LNCaP clone FGC (cell line): ENCODE results near the gene AAR2.

Experiments used
- DNase-seq: peaks from one replicate; pipeline ENCODE4 v3.0.0-alpha.2; 2011; ENCODE audit warnings: low read depth
- H3K4me3 ChIP-seq: 2 replicates; pipeline ENCODE4 v1.5.1; 2011; ENCODE audit warnings: mild to moderate bottlenecking, low read depth, low read length, control low read depth
- TF ChIP-seq, protein P1 (sequence below): IDR thresholded peaks from 2 replicates; pipeline ENCODE4 v1.5.1; 2012; ENCODE audit warnings: mild to moderate bottlenecking; ENCODE audit not compliant: control insufficient read depth, insufficient read depth; ENCODE audit errors: extremely low read depth

Gene AAR2

DNA sequence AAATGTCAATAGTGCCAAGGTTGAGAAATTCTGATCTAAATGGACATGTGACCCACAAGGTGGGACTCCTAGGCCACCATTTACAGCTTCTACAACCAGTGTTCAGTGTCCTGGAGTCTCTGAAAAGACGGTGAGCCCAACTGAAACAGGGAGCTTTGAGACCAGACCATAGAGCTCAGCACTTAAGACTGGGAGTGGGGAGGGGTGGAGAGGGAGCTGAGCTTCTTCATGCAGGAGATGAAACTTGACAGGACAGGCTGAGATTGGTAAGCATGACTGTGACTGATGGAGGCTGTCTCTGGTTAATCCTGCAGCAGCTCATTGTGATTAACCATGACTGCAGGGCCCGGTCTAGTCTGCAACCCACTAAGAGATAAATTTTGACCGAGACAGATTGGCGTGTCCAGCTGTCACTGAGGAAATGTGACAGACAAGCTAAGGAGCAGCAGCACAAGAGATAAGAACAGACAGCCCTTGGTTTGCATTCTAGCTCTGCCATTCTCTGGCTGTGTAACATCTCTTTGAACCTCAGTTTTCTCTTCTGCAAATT lies 1.4 kb upstream of the AAR2 start:
- TF ChIP-seq, protein P1, sequence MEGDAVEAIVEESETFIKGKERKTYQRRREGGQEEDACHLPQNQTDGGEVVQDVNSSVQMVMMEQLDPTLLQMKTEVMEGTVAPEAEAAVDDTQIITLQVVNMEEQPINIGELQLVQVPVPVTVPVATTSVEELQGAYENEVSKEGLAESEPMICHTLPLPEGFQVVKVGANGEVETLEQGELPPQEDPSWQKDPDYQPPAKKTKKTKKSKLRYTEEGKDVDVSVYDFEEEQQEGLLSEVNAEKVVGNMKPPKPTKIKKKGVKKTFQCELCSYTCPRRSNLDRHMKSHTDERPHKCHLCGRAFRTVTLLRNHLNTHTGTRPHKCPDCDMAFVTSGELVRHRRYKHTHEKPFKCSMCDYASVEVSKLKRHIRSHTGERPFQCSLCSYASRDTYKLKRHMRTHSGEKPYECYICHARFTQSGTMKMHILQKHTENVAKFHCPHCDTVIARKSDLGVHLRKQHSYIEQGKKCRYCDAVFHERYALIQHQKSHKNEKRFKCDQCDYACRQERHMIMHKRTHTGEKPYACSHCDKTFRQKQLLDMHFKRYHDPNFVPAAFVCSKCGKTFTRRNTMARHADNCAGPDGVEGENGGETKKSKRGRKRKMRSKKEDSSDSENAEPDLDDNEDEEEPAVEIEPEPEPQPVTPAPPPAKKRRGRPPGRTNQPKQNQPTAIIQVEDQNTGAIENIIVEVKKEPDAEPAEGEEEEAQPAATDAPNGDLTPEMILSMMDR = no peak
- H3K4me3 ChIP-seq = no peak overlapping the region
- DNase-seq = no peak

DNA sequence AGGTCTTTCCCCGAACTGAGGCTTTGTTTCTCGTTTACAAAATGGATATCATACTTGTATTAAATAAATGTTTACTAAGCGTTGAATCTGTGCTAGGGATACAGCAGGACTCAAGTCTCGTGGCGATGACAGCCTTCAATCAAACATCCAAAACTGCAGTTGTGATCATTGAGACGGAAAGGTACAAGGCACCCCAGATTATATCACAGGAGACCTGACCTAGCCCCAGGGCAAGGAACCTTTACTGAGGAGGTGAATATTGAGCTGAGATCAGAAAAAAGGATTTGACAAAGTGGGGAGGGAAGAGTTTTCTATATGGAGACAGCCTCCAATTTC lies 476 bp downstream of the AAR2 start:
- TF ChIP-seq, protein P1 = no peak
- DNase-seq = no peak
- H3K4me3 ChIP-seq = peak overlapping the region; percentile 75

DNA sequence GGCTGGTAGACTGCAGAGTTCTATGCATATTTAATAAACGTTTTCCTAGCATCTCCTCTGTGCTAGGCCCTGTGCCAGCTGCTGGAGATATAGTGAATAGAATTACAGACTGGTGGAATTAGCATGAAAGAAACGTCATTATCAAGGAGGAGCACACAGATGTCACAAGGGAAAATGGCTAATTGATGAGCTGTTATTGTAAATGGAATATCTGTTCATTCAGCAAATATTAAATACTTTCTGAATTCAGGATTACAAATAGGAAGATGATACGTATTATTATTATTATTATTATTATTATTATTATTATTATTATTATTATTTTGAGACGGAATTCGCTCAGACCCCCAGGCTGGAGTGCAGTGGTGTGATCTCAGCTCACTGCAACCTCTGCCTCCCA lies 1.2 kb downstream of the AAR2 start:
- DNase-seq = no peak
- peak overlapping the region; percentile 75 for H3K4me3 ChIP-seq
- TF ChIP-seq, protein P1 = no peak

DNA sequence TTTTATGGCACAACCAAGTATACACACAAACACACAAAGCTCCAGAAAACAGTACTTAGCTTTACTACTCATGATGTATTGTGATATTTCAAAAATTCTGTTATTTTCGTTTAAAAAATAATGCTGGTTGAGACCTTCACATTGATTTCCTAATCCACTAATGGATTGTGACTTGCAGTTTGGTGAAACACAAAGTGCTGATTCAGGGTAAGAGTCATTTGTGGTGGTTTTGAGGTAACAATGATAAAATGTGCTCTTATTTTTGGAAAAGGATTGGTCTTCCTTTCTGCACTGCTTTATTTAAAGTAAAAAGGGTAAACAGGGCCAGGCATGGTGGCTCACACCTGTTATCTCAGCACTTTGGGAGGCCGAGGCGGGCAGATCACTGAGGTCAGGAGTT lies 1.9 kb downstream of the AAR2 start:
- DNase-seq = no peak
- no peak overlapping the region for H3K4me3 ChIP-seq
- TF ChIP-seq, protein P1 = no peak

DNA sequence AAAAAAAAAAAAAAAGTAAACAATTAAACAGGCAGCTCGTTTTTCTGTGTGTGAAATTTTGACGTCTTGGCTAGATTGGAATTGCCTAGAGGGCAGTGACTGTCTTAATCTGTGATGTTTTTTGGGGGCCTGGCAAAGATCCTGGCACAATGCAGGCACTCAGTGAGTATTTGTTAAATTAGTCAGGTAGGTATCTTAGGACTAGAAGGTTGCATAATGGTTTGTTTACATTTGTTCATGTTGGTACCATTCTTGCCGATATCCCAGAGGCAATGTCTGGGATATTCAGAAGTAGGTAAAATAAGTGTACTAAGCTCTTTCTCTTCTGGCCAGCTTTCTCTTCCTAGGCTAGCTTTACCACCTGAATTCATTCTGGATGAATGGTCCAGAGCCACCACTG lies 2.5 kb downstream of the AAR2 start:
- DNase-seq = no peak
- no peak overlapping the region for H3K4me3 ChIP-seq
- TF ChIP-seq, protein P1 = no peak

DNA sequence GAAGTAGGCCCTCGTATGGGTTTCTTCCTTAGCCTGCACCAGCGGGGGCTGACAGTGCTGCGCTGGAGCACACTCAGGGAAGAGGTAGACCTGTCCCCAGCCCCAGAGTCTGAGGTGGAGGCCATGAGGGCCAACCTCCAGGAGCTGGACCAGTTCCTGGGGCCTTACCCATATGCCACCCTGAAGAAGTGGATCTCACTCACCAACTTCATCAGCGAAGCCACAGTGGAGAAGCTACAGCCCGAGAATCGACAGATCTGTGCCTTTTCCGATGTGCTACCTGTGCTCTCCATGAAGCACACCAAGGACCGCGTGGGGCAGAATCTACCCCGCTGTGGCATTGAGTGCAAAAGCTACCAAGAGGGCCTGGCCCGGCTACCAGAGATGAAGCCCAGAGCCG lies 3.8 kb downstream of the AAR2 start:
- no peak overlapping the region for H3K4me3 ChIP-seq
- TF ChIP-seq, protein P1 = no peak
- no peak for DNase-seq

DNA sequence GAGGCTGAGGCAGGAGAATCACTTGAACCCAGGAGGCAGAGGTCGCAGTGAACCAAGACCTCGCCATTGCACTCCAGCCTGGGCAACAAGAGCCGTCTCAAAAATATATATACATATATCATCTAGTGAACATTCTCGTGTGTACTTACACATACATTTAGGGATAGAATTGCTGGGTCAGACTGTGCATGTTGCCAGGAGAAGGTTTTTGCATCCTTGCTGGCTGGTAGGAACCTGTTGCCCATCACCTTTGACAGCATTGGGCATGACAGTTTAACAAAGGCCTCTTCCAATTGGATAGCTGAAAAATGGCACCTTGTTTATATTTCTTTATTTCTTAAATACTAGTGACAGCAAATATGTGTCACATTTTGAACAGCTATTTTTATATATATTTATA lies 5.4 kb downstream of the AAR2 start:
- no peak overlapping the region for H3K4me3 ChIP-seq
- no peak for DNase-seq
- TF ChIP-seq, protein P1 = no peak
